Measurements from ENCODE around the gene MACROD1. TPM values are rescaled to one million over a fixed set of nuclear protein-coding genes. Genes with fewer than 3 reads are reported as not detected.

MACROD1 gene
- total RNA-seq, 2 donors from 2014 or later, result 50.7 to 59.0 TPM

DNA sequence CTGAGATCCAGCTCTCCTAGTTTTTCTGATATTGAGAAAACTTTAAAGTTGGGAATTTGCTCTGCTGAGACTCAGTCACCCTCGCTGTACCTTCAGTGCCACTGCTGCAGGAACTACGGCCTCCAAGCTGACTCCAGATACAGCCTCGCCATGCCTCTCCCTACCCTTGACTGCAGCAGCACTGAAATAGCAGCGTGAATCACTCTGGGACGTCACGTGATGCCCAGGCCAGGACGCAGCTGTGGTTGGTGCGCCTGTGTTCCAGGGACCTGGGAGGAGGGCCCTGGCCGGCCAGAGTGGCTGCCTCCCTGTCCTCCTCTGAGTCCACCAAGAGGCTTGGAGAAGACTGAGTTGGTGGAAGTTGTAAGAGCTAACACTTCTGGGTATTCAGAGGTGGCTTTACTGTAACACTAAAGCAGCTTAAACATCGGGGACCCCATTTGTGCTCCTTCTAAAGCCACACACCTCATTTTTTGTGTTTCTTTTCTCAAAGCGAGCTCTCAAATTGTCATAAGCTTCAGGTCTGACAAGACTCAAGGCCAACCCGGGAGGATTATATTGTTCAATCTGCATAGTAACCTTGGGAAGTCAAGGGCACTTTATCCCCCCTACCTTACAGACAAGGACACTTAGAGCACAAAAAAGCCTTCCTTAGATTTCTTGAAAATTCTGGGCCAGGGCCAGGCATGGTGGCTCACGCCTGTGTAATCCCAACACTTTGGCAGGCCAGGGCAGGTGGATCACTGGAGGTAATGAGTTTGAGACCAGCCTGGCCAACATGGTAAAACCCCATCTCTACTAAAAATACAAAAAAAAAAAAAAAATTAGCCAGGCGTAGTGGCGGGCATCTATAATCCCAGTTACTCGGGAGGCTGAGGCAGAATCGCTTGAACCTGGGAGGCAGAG is 15.8 kb upstream of the MACROD1 start:
- H3K27ac ChIP-seq, result peak overlapping the region; percentile 86 to 87
- H3K4me3 ChIP-seq, result peak overlapping the region in 1 of 2 donors; percentile 22
- H3K9me3 ChIP-seq, result no peaks in the 10 kb centered on the region
- peak; percentile 98 for DNase-seq (ENCODE audit: low spot score)
- H3K4me1 ChIP-seq, result peaks cover 0 to 47% of the 10 kb centered on the region in 2 donors
- H3K27me3 ChIP-seq, result no peaks in the 10 kb centered on the region
- no peak for TF ChIP-seq CTCF (IDR thresholded peaks at IDR 0.05)
- H3K36me3 ChIP-seq, result no peaks in the 10 kb centered on the region

GRCh38 chr11:64180891-64181290 is 15.0 kb upstream of the MACROD1 start:
- Histone ChIP-seq H3K36me3 (no peaks in the 10 kb centered on the region), H3K4me3 (peak overlapping the region in 1 of 2 donors; percentile 22), H3K4me1 (peaks cover 0 to 47% of the 10 kb centered on the region in 2 donors), H3K27ac (peak overlapping the region; percentile 86 to 87), H3K27me3 (no peaks in the 10 kb centered on the region), H3K9me3 (no peaks in the 10 kb centered on the region)
- TF ChIP-seq CTCF (IDR thresholded peaks at IDR 0.05), result no peak
- no peak for DNase-seq (ENCODE audit: low spot score)

GRCh38 chr11:64178951-64179639 is 13.2 kb upstream of the MACROD1 start:
- TF ChIP-seq CTCF (IDR thresholded peaks at IDR 0.05), result no peak
- Histone ChIP-seq H3K4me3 (no peak overlapping the region), H3K4me1 (peaks cover 0 to 35% of the 10 kb centered on the region in 2 donors), H3K36me3 (no peaks in the 10 kb centered on the region), H3K27me3 (no peaks in the 10 kb centered on the region), H3K9me3 (no peaks in the 10 kb centered on the region), H3K27ac (no peak overlapping the region)
- no peak for DNase-seq (ENCODE audit: low spot score)

- no peak for DNase-seq (ENCODE audit: low spot score)
- H3K36me3 ChIP-seq, result no peaks in the 10 kb centered on the region
- no peak overlapping the region for H3K4me3 ChIP-seq
- H3K4me1 ChIP-seq, result peaks cover 0 to 26% of the 10 kb centered on the region in 2 donors
- no peak overlapping the region for H3K27ac ChIP-seq
- no peaks in the 10 kb centered on the region for H3K27me3 ChIP-seq
- H3K9me3 ChIP-seq, result no peaks in the 10 kb centered on the region
- no peak for TF ChIP-seq CTCF (IDR thresholded peaks at IDR 0.05)
Measured at GRCh38 chr11:64178203-64178602, 12.3 kb upstream of the MACROD1 start.

DNA sequence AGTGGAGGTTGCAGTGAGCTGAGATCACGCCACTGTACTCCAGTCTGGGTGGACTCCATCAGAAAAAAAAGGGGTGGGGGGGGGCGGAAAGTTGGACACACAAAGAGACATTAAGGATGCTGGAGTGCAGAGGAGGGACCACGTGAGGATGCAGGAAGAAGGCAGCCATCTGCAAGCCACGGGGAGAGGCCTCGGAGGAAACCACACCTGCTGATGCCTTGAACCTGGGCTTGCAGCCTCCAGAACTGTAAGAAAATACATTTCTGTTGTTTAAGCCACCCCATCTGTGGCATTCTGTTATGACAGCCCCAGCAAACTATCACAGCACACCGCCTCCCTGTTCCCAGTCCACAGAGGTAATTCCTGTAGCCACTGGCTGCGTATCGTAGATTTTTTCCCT is 10.8 kb upstream of the MACROD1 start:
- no peaks in the 10 kb centered on the region for H3K27me3 ChIP-seq
- no peak overlapping the region for H3K27ac ChIP-seq
- no peaks in the 10 kb centered on the region for H3K36me3 ChIP-seq
- H3K9me3 ChIP-seq, result no peaks in the 10 kb centered on the region
- peaks cover 0 to 14% of the 10 kb centered on the region in 2 donors for H3K4me1 ChIP-seq
- TF ChIP-seq CTCF (IDR thresholded peaks at IDR 0.05), result no peak
- H3K4me3 ChIP-seq, result no peak overlapping the region
- no peak for DNase-seq (ENCODE audit: low spot score)
